Endothelial cell (in vitro differentiated cells): ENCODE measurements around the gene RACGAP1. TPM values are rescaled to one million over a fixed set of nuclear protein-coding genes. Genes with fewer than 3 reads are reported as not detected.
A peak's percentile ranks its signal among the peaks of the same experiment; 100 is the strongest.

Experiments
- DNase-seq: peaks from one replicate; pipeline ENCODE4 v3.0.0; 2021; ENCODE audit warnings: low spot score
- H3K27ac Mint-ChIP-seq: one replicate; pipeline ENCODE4 v1.8.0; 2021; ENCODE audit warnings: mixed read lengths, inconsistent platforms; ENCODE audit not compliant: unreplicated experiment
- H3K27me3 Mint-ChIP-seq: one replicate; pipeline ENCODE4 v1.8.0; 2021; ENCODE audit warnings: mild to moderate bottlenecking, moderate library complexity, mixed read lengths, inconsistent platforms; ENCODE audit not compliant: unreplicated experiment
- H3K36me3 Mint-ChIP-seq: one replicate; pipeline ENCODE4 v1.8.0; 2021; ENCODE audit warnings: mild to moderate bottlenecking, low read depth, mixed read lengths, inconsistent platforms; ENCODE audit not compliant: unreplicated experiment
- H3K4me1 Mint-ChIP-seq: one replicate; pipeline ENCODE4 v1.8.0; 2021; ENCODE audit warnings: mild to moderate bottlenecking, mixed read lengths, inconsistent platforms; ENCODE audit not compliant: unreplicated experiment
- H3K4me3 Mint-ChIP-seq: one replicate; pipeline ENCODE4 v1.8.0; 2021; ENCODE audit warnings: mild to moderate bottlenecking, mixed read lengths, inconsistent platforms; ENCODE audit not compliant: unreplicated experiment
- H3K9me3 Mint-ChIP-seq: one replicate; pipeline ENCODE4 v1.8.0; 2021; ENCODE audit warnings: mixed read lengths, inconsistent platforms; ENCODE audit not compliant: unreplicated experiment
- CTCF ChIP-seq: fragments of 200-600 bp; sonication (generic); IDR thresholded peaks from one replicate; pipeline ENCODE4 v1.5.0; 2021; ENCODE audit warnings: antibody characterized with exemption; ENCODE audit not compliant: unreplicated experiment
- total RNA-seq: library from RNA; stranded (reverse); fragmentation: NEBNext Ultra II Directional; extraction: Animal tissue kit (Norgen Biotek cat#: 25700); gene quantifications from one replicate; pipeline ENCODE4 v1.2.1, GENCODE V29; 2021; ENCODE audit not compliant: unreplicated experiment

The RACGAP1 gene
- total RNA-seq, 1 donor from 2014 or later = 19.5 TPM

GRCh38 chr12:49961993-49962764 is 63.1 kb downstream of the RACGAP1 start:
- Mint-ChIP-seq H3K4me3 (no peak overlapping the region), H3K27me3 (peaks cover 29% of the 10 kb centered on the region), H3K36me3 (peaks cover 7% of the 10 kb centered on the region), H3K4me1 (peaks cover 19% of the 10 kb centered on the region), H3K27ac (no peak overlapping the region), H3K9me3 (no peaks in the 10 kb centered on the region)
- DNase-seq = no peak
- TF ChIP-seq CTCF = no peak

GRCh38 chr12:49961111-49961922 is 64.0 kb downstream of the RACGAP1 start, which contains the start of gene AQP5:
AQP5 (plus strand) TSS chr12:49961872; CDS start chr12:49962018, 146 bp downstream.
- peak within 1 kb of the TSS; percentile 82 for H3K4me3 Mint-ChIP-seq
- peaks cover 19% of the 10 kb centered on the region for H3K4me1 Mint-ChIP-seq
- peaks cover 27% of the 10 kb centered on the region for H3K27me3 Mint-ChIP-seq
- no peaks in the 10 kb centered on the region for H3K9me3 Mint-ChIP-seq
- no peak for TF ChIP-seq CTCF
- H3K27ac Mint-ChIP-seq = peak within 1 kb of the TSS; percentile 50
- DNase-seq = no peak
- peaks cover 7% of the 10 kb centered on the region for H3K36me3 Mint-ChIP-seq

- H3K9me3 Mint-ChIP-seq = no peaks in the 10 kb centered on the region
- H3K27ac Mint-ChIP-seq = peak overlapping the region; percentile 50
- no peak for DNase-seq
- peaks cover 24% of the 10 kb centered on the region for H3K27me3 Mint-ChIP-seq
- H3K4me3 Mint-ChIP-seq = peak overlapping the region; percentile 82
- H3K36me3 Mint-ChIP-seq = peaks cover 7% of the 10 kb centered on the region
- TF ChIP-seq CTCF = no peak
- peaks cover 19% of the 10 kb centered on the region for H3K4me1 Mint-ChIP-seq
These were observed 64.7 kb downstream of the RACGAP1 start for GRCh38 chr12:49960474-49961110.

- no peak for TF ChIP-seq CTCF
- no peak overlapping the region for H3K27ac Mint-ChIP-seq
These were observed 65.4 kb downstream of the RACGAP1 start for GRCh38 chr12:49959685-49960473.

More at GRCh38 chr12:49959685-49960473, 65.4 kb downstream of the RACGAP1 start:
- peaks cover 7% of the 10 kb centered on the region for H3K36me3 Mint-ChIP-seq
- DNase-seq = peak; percentile 49
- peaks cover 19% of the 10 kb centered on the region for H3K4me1 Mint-ChIP-seq
- peaks cover 24% of the 10 kb centered on the region for H3K27me3 Mint-ChIP-seq
- peak overlapping the region; percentile 82 for H3K4me3 Mint-ChIP-seq
- H3K9me3 Mint-ChIP-seq = no peaks in the 10 kb centered on the region
